ENCODE measurements around the gene P2RY6. TPM values are rescaled to one million over a fixed set of nuclear protein-coding genes. Genes with fewer than 3 reads are reported as not detected.

P2RY6 gene
- total RNA-seq = 0.68 TPM in 1 of 2 replicates, not detected in the other

DNA sequence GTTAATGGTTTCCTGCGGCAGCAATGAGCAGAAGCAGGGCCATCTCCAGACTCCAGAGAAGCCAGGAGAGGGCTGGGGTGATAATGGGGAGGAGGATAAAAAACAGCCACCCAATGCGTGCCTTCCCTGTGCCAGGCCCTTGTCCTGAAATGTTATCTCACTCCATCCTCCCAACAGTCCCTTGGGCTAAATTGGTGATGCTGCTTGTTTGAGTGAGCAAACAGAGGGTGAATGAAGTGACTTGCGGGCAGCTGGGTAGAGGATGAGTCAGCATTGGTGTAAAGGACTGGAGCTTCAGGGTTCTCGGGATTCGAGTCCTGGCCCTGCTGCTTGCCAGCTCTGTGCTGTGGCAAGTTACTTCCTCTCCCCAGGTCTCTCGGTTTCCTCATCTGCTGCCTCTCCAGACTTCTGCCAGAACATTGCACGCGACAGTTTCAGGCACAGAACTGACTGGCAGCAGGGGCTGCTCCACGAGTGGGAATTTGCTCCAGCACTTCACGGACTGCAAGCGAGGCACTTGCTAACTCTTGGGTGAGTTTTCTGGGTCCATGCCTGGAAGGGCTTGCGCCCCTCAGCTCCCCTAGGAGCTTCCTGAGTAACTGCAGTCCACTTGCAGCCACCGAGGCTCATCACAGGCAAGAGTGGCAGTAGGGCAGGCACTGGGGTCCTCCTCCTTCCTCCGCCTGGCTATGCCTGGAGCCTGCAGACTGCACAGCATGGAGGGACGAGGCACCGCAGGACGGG lies at the start of gene P2RY6:
Gene P2RY6, plus strand, starts transcription at position 403 of the 744 bp plus-strand sequence. CDS start 24,181 bp downstream, outside the sequence.

GRCh38 chr11:73308003-73308960 lies 36.1 kb downstream of the P2RY6 start, which contains the start of gene ARHGEF17:
ARHGEF17 (plus strand) TSS chr11:73308276; CDS start chr11:73308639, 363 bp downstream.

Other genes starting within 250 kb of the P2RY6 start
- gene FCHSD2, start 130.0 kb upstream of the P2RY6 start, total RNA-seq = 10.2 and 13.4 TPM in 2 replicates
- gene P2RY2, start 54.1 kb upstream of the P2RY6 start, total RNA-seq = not detected in 2 replicates
- gene ARHGEF17, start 35.9 kb downstream of the P2RY6 start, total RNA-seq = 17.6 and 25.6 TPM in 2 replicates
- gene RELT, start 104.1 kb downstream of the P2RY6 start, total RNA-seq = 1.00 and 1.3 TPM in 2 replicates

All from cardiac ventricle fibroblast (primary cell).